ENCODE data around the gene UROD. TPM values are rescaled to one million over a fixed set of nuclear protein-coding genes. Genes with fewer than 3 reads are reported as not detected.

The UROD gene
- total RNA-seq, 1 experiment from 2014 or later: 99.1 TPM

DNA sequence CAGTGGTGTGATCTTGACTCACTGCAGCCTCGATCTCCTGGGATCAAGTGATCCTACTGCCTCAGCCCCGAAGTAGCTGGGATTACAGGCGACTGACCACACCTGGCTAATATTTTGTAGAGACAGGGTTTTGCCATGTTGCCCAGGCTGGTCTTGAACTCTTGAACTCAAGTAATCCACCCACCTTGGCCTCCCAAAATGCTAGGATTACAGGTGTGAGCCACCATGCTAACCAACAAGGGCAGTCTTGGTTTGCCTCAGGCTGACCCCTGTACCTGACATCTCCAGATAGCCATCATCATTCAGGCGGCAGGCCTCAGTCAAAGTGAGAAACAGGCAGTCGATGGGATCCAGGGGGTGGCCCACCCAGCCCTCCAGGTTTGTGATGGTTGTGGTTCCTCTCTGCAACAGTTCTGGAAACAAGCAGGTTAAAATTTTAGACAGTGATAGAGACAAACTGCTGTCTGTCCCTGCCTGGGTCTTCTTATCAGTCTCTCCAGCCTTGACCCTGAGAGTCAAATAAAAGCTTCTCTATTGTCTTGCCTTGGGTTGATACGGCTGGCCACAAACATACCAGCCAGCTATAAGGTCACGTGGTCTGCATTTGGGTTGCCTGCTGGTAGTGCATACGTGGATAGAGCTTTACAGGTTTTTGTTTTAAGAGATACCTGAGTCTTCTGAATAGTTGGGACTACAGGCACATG lies 26.8 kb downstream of the UROD start:
- no peak overlapping the region for H3K4me2 ChIP-seq (ENCODE audit: low read depth, low read length, poor library complexity, severe bottlenecking)
- no peak overlapping the region for H2AFZ ChIP-seq (ENCODE audit: low read length)

DNA sequence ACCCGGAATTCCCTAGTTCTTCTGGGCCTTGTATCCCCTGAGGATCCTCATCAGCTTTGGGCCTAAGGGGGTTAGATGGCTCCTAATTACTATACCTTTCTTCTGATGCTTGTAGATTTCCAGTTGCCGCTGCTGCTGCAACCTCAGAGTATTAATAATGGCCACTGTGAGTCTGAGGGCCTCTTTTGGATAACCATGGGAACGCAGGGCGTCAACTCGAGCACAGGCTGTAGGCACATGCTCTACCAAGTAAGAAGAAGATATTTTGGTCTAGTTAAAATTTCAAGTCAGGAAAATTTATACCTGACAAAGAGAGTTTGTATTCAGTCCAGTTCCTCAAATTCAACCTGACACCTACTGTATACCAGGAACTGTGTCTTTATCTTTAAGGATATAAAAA lies 28.2 kb downstream of the UROD start:
- Histone ChIP-seq H3K4me3 (ENCODE audit: low read length) (no peak overlapping the region), H3K4me1 (ENCODE audit: low read length) (no peaks in the 10 kb centered on the region), H2AFZ (ENCODE audit: low read length) (no peak overlapping the region), H3K27ac (ENCODE audit: low read length) (no peak overlapping the region), H3K9ac (ENCODE audit: low read length) (no peak overlapping the region), H3K9me2 (replicated peaks; ENCODE audit: insufficient read depth, low read length) (no peaks in the 10 kb centered on the region), H3K4me2 (ENCODE audit: low read depth, low read length, poor library complexity, severe bottlenecking) (no peak overlapping the region), H3K36me3 (ENCODE audit: insufficient read depth, low read length) (no peaks in the 10 kb centered on the region), H3K79me2 (ENCODE audit: low read length) (no peaks in the 10 kb centered on the region), H3K9me3 (ENCODE audit: low read length) (no peaks in the 10 kb centered on the region), H4K20me1 (ENCODE audit: insufficient read depth, low read depth, low read length) (no peaks in the 10 kb centered on the region), H3K27me3 (ENCODE audit: low read length) (no peaks in the 10 kb centered on the region)
- DNase-seq: no peak

More for the DNA sequence above, 26.8 kb downstream of the UROD start:
- no peaks in the 10 kb centered on the region for H3K27me3 ChIP-seq (ENCODE audit: low read length)
- H3K4me3 ChIP-seq (ENCODE audit: low read length): no peak overlapping the region
- no peaks in the 10 kb centered on the region for H3K36me3 ChIP-seq (ENCODE audit: insufficient read depth, low read length)
- no peak overlapping the region for H3K9ac ChIP-seq (ENCODE audit: low read length)
- no peak overlapping the region for H3K27ac ChIP-seq (ENCODE audit: low read length)
- no peaks in the 10 kb centered on the region for H3K9me2 ChIP-seq (replicated peaks; ENCODE audit: insufficient read depth, low read length)
- H4K20me1 ChIP-seq (ENCODE audit: insufficient read depth, low read depth, low read length): no peaks in the 10 kb centered on the region
- no peaks in the 10 kb centered on the region for H3K79me2 ChIP-seq (ENCODE audit: low read length)
- no peak for DNase-seq
- no peaks in the 10 kb centered on the region for H3K4me1 ChIP-seq (ENCODE audit: low read length)
- no peaks in the 10 kb centered on the region for H3K9me3 ChIP-seq (ENCODE audit: low read length)

DNA sequence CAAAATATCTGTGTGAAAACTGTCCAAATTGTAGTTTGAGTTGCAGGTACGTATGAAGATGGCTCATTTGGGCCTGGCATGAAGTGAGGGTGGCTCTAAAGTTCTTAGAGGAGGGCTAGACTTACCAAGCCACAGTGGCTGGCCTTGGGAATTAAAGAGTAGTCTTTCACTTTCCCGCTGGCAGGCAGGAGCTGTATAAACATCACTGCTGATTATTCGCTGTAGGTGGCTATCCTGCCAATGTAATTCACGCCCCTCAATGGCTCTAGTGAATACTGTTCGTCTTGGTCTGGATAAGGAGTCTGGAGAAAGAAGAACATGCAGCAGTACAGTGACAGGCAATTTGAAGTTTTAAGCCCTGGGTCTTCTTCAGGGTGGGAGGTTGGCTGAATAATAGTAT lies 31.0 kb downstream of the UROD start:
- Histone ChIP-seq H3K9me2 (replicated peaks; ENCODE audit: insufficient read depth, low read length) (no peaks in the 10 kb centered on the region), H4K20me1 (ENCODE audit: insufficient read depth, low read depth, low read length) (no peaks in the 10 kb centered on the region), H3K4me3 (ENCODE audit: low read length) (no peak overlapping the region), H3K4me2 (ENCODE audit: low read depth, low read length, poor library complexity, severe bottlenecking) (no peak overlapping the region), H3K36me3 (ENCODE audit: insufficient read depth, low read length) (no peaks in the 10 kb centered on the region), H2AFZ (ENCODE audit: low read length) (no peak overlapping the region), H3K27ac (ENCODE audit: low read length) (no peak overlapping the region), H3K27me3 (ENCODE audit: low read length) (no peaks in the 10 kb centered on the region), H3K9ac (ENCODE audit: low read length) (no peak overlapping the region), H3K4me1 (ENCODE audit: low read length) (no peaks in the 10 kb centered on the region), H3K79me2 (ENCODE audit: low read length) (no peaks in the 10 kb centered on the region), H3K9me3 (ENCODE audit: low read length) (no peaks in the 10 kb centered on the region)
- peak; percentile 14 for DNase-seq

DNA sequence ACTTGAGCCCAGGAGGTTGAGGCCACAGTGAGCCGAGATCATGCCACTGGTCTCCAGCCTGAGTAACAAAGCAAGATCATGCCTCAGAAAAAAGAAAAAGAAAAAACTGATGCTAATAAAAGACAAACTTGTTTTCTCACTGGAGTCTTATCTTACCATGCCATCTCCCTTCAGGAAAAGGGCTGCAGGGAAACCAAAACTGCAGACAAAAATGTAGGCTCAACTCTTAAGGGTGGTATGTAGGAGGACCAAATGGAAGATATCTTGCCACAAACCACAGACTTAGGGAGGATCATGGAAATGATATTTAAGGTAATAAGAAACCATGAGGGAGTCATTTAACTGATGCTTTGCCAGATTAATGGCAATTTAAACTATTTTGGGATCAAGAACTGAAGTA lies 32.9 kb downstream of the UROD start:
- Histone ChIP-seq H4K20me1 (ENCODE audit: insufficient read depth, low read depth, low read length) (no peaks in the 10 kb centered on the region), H3K4me3 (ENCODE audit: low read length) (no peak overlapping the region), H3K27me3 (ENCODE audit: low read length) (no peaks in the 10 kb centered on the region), H3K9ac (ENCODE audit: low read length) (no peak overlapping the region), H3K9me2 (replicated peaks; ENCODE audit: insufficient read depth, low read length) (no peaks in the 10 kb centered on the region), H3K27ac (ENCODE audit: low read length) (no peak overlapping the region), H3K9me3 (ENCODE audit: low read length) (no peaks in the 10 kb centered on the region), H3K36me3 (ENCODE audit: insufficient read depth, low read length) (no peaks in the 10 kb centered on the region), H3K4me2 (ENCODE audit: low read depth, low read length, poor library complexity, severe bottlenecking) (no peak overlapping the region), H2AFZ (ENCODE audit: low read length) (no peak overlapping the region), H3K79me2 (ENCODE audit: low read length) (no peaks in the 10 kb centered on the region), H3K4me1 (ENCODE audit: low read length) (no peaks in the 10 kb centered on the region)
- DNase-seq: no peak

DNA sequence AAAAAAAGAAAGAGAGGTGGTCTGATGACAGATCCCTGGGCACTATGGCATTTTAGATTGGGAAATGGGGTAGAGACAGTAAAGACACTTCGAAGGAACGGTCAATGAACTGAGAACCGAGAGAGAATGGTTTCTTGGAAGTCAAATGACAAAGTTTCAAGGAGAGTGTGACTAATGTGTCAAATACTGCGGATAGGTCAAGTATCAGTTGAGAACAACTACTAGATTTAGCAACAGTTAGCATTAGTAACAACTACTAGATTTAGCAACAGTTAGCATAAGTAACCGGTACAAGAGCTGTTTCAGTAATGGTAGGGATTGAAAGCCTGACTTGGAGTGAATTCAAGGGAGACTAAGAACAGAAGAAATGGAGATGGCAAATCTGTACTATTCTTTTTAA lies 35.0 kb downstream of the UROD start:
- H3K9ac ChIP-seq (ENCODE audit: low read length): no peak overlapping the region
- no peak overlapping the region for H3K4me3 ChIP-seq (ENCODE audit: low read length)
- no peaks in the 10 kb centered on the region for H3K79me2 ChIP-seq (ENCODE audit: low read length)
- no peaks in the 10 kb centered on the region for H3K27me3 ChIP-seq (ENCODE audit: low read length)
- H3K9me2 ChIP-seq (replicated peaks; ENCODE audit: insufficient read depth, low read length): no peaks in the 10 kb centered on the region
- no peaks in the 10 kb centered on the region for H4K20me1 ChIP-seq (ENCODE audit: insufficient read depth, low read depth, low read length)
- no peak overlapping the region for H3K27ac ChIP-seq (ENCODE audit: low read length)
- no peak for DNase-seq
- H3K4me1 ChIP-seq (ENCODE audit: low read length): peaks cover 9% of the 10 kb centered on the region
- no peak overlapping the region for H3K4me2 ChIP-seq (ENCODE audit: low read depth, low read length, poor library complexity, severe bottlenecking)
- H3K9me3 ChIP-seq (ENCODE audit: low read length): no peaks in the 10 kb centered on the region
- H3K36me3 ChIP-seq (ENCODE audit: insufficient read depth, low read length): no peaks in the 10 kb centered on the region
- no peak overlapping the region for H2AFZ ChIP-seq (ENCODE audit: low read length)

DNA sequence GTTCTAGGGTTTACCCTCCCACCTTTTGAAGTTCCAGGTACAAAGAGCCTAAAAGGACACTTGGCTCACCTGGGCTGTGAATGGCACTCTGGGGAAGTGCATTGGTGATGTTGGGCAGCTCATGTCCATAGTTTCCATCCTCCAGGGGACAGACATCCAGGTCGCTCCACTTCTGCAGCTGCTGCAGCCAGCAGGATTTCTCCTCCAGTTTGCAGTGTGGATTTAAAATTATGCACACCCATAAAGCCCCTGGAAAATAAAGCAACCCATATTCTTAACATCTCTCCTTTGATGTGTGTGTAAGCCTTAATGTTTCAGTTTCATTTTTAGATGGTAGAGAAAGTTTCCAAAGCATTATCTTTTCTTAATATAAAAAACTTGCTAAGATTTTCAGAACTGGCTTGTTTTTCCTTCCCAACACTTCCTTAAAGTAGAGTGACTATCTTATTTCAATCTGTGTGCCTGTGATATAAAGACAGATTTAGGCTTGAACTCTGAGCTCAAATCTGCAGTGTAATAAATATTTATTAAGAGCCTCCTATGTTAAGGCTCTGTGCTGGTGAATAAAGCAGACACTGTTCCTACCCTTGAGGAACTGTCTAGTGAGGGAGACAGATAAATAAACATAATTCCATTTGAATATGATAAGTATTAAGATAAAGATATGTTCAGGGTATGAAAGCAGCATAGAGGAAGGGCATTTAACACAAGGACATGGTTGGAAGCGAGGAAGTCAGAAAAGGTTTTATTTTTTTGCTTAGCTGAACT lies 39.1 kb downstream of the UROD start:
- no peaks in the 10 kb centered on the region for H3K9me3 ChIP-seq (ENCODE audit: low read length)
- H3K9ac ChIP-seq (ENCODE audit: low read length): no peak overlapping the region
- H2AFZ ChIP-seq (ENCODE audit: low read length): no peak overlapping the region
- DNase-seq: peak; percentile 41
- H3K4me2 ChIP-seq (ENCODE audit: low read depth, low read length, poor library complexity, severe bottlenecking): peak overlapping the region; percentile 10
- no peaks in the 10 kb centered on the region for H3K9me2 ChIP-seq (replicated peaks; ENCODE audit: insufficient read depth, low read length)
- H3K4me3 ChIP-seq (ENCODE audit: low read length): no peak overlapping the region
- no peak overlapping the region for H3K27ac ChIP-seq (ENCODE audit: low read length)
- H3K36me3 ChIP-seq (ENCODE audit: insufficient read depth, low read length): no peaks in the 10 kb centered on the region
- H4K20me1 ChIP-seq (ENCODE audit: insufficient read depth, low read depth, low read length): no peaks in the 10 kb centered on the region
- H3K79me2 ChIP-seq (ENCODE audit: low read length): no peaks in the 10 kb centered on the region
- H3K27me3 ChIP-seq (ENCODE audit: low read length): no peaks in the 10 kb centered on the region
- peaks cover 31% of the 10 kb centered on the region for H3K4me1 ChIP-seq (ENCODE audit: low read length)

DNA sequence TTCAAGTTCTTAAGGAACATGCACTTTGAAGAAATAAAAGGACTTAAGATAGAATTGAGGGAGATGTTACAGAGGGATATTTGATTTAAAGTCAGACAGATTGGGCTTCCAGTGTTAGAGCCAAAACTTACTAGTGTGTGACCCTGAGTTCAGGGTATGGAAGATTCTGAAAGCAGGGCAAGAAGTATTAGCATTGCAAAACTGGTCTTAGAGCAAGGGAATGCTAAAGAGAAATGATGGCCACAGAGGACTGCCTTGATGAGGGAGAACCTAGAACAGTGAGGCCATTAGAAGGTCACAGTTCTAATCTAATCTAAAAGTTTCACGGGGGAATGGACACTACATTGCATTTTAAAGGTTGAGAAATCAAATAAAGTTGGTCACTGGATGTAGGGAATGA lies 45.5 kb downstream of the UROD start:
- H3K9me3 ChIP-seq (ENCODE audit: low read length): no peaks in the 10 kb centered on the region
- no peaks in the 10 kb centered on the region for H3K79me2 ChIP-seq (ENCODE audit: low read length)
- no peak overlapping the region for H2AFZ ChIP-seq (ENCODE audit: low read length)
- H4K20me1 ChIP-seq (ENCODE audit: insufficient read depth, low read depth, low read length): no peaks in the 10 kb centered on the region
- no peaks in the 10 kb centered on the region for H3K9me2 ChIP-seq (replicated peaks; ENCODE audit: insufficient read depth, low read length)
- peak; percentile 26 for DNase-seq
- H3K4me2 ChIP-seq (ENCODE audit: low read depth, low read length, poor library complexity, severe bottlenecking): peak overlapping the region; percentile 36
- no peaks in the 10 kb centered on the region for H3K36me3 ChIP-seq (ENCODE audit: insufficient read depth, low read length)
- peaks cover 30% of the 10 kb centered on the region for H3K4me1 ChIP-seq (ENCODE audit: low read length)
- no peak overlapping the region for H3K4me3 ChIP-seq (ENCODE audit: low read length)
- H3K9ac ChIP-seq (ENCODE audit: low read length): no peak overlapping the region
- no peaks in the 10 kb centered on the region for H3K27me3 ChIP-seq (ENCODE audit: low read length)
- no peak overlapping the region for H3K27ac ChIP-seq (ENCODE audit: low read length)

DNA sequence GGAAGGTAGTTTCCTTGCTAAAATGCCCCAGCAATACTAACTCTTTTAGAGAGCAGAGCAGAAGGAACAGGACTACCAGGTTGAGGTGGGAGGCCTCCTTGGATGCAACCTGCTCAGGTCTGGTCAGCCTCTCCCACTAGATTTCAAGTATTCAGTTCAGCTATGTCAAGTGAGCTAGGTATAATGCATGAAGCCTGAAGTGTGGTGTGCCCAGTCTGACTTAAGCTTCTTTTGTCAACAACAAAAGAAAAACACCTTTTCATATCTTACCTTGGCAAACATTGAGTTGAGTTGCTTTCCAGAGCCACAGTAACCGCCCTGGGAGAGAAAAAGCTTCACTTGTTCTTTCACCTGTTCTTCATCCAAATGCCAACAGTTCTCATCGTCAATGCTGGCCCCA lies 47.8 kb downstream of the UROD start:
- Histone ChIP-seq H3K4me2 (ENCODE audit: low read depth, low read length, poor library complexity, severe bottlenecking) (no peak overlapping the region), H4K20me1 (ENCODE audit: insufficient read depth, low read depth, low read length) (no peaks in the 10 kb centered on the region), H3K9me2 (replicated peaks; ENCODE audit: insufficient read depth, low read length) (no peaks in the 10 kb centered on the region), H3K36me3 (ENCODE audit: insufficient read depth, low read length) (no peaks in the 10 kb centered on the region), H3K79me2 (ENCODE audit: low read length) (no peaks in the 10 kb centered on the region), H3K9ac (ENCODE audit: low read length) (no peak overlapping the region), H3K4me1 (ENCODE audit: low read length) (peaks cover 16% of the 10 kb centered on the region), H3K27me3 (ENCODE audit: low read length) (no peaks in the 10 kb centered on the region), H2AFZ (ENCODE audit: low read length) (no peak overlapping the region), H3K9me3 (ENCODE audit: low read length) (no peaks in the 10 kb centered on the region), H3K27ac (ENCODE audit: low read length) (no peak overlapping the region), H3K4me3 (ENCODE audit: low read length) (no peak overlapping the region)
- DNase-seq: peak; percentile 6
